Activated CD4-positive, alpha-beta T cell treated with anti-CD3 and anti-CD28 coated beads for 24 hours (primary cell): ENCODE results near the gene CXXC4.

ENCODE experiments used
- DNase-seq, 2 donors: peaks; one replicate each; pipeline ENCODE4 v3.0.0-alpha.2; 2020; ENCODE audit warnings: low read depth in 2 of 2

CXXC4 gene

DNA sequence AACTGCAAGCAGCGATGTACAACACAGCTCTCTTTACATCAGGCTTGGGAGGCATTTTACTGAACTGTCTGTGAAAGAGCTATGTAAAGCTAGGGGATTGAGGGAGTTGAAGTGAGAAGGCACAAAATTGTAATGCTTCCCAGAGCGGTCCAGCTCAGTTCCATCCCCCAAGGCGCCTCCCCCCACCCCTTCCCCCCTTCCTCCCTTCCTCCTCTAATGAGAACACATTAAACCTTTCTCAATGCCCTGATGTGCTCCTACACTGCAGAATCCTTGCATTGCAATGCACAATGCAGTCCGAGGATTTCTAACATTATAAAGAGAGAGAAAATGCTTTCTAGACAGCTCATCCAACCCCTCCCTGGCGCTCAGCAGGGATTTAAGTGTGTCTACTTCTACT lies 73.9 kb downstream of the CXXC4 start:
- no peak for DNase-seq
